22Rv1 (cell line): Measurements from ENCODE around the gene ASZ1.

Source experiments
- H3K27ac ChIP-seq: fragments of 450-650 bp; 2 replicates; pipeline ENCODE4 v1.5.1; 2017
- CTCF ChIP-seq: fragments of 450-650 bp; IDR thresholded peaks from 2 replicates; pipeline ENCODE4 v1.5.1; 2017; ENCODE audit warnings: mild to moderate bottlenecking
- ZFX ChIP-seq: fragments of 450-650 bp; IDR thresholded peaks from 2 replicates; pipeline ENCODE4 v1.6.1; 2017; ENCODE audit warnings: antibody characterized with exemption, borderline replicate concordance

ASZ1 gene

GRCh38 chr7:117338020-117338419, 89.3 kb downstream of the ASZ1 start:
- H3K27ac ChIP-seq, result no peak overlapping the region
- no peak for TF ChIP-seq ZFX
- no peak for TF ChIP-seq CTCF

- TF ChIP-seq ZFX (no peak), CTCF (no peak)
- H3K27ac ChIP-seq, result no peak overlapping the region
These were observed 94.1 kb downstream of the ASZ1 start for GRCh38 chr7:117333168-117333567.

- no peak for TF ChIP-seq CTCF
- no peak for TF ChIP-seq ZFX
- H3K27ac ChIP-seq, result no peak overlapping the region
These were observed 95.3 kb downstream of the ASZ1 start for GRCh38 chr7:117332031-117332430.

- TF ChIP-seq ZFX, result no peak
- no peak for TF ChIP-seq CTCF
- no peak overlapping the region for H3K27ac ChIP-seq
These were observed 101.5 kb downstream of the ASZ1 start for GRCh38 chr7:117325836-117326235.

GRCh38 chr7:117324960-117325359, 102.3 kb downstream of the ASZ1 start:
- no peak for TF ChIP-seq ZFX
- no peak for TF ChIP-seq CTCF
- peak overlapping the region; percentile 46 for H3K27ac ChIP-seq

- TF ChIP-seq CTCF (no peak), ZFX (no peak)
- H3K27ac ChIP-seq, result peak overlapping the region; percentile 46
These were observed 103.2 kb downstream of the ASZ1 start for GRCh38 chr7:117323851-117324711.

GRCh38 chr7:117323305-117323850, 103.9 kb downstream of the ASZ1 start:
- peak overlapping the region; percentile 46 for H3K27ac ChIP-seq
- no peak for TF ChIP-seq CTCF
- TF ChIP-seq ZFX, result no peak
